NCI-H1092 (cell line): Measurements from ENCODE around the gene MYO5C.
"Not testable (repeated sequence)": the region's sequence is repeated elsewhere in the genome, so short reads cannot be mapped to it uniquely, and the experiment has no call there.

ENCODE experiments used
- DNase-seq: peaks from one replicate; lab custom pipeline; 2025; lab: John Stamatoyannopoulos, UW

Gene MYO5C

DNA sequence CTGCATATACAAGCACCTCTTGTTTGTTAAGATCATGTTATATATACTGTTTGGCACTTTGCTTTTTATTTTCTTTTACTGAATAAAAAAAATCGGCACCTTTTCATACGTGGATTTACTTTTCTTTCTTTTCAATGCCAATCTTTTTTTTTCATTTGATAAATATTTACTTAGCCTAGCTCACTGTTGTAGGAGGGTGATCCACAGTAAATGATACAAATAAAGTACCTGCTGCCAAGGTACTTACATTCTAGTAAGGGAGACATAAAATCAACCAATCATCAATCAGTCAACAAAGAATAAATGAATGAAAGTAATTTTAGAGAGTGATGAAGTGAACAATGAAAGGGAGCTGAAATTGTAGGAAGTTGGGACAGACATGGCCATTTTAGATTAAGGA lies 122.7 kb downstream of the MYO5C start:
- DNase-seq, result no peak

DNA sequence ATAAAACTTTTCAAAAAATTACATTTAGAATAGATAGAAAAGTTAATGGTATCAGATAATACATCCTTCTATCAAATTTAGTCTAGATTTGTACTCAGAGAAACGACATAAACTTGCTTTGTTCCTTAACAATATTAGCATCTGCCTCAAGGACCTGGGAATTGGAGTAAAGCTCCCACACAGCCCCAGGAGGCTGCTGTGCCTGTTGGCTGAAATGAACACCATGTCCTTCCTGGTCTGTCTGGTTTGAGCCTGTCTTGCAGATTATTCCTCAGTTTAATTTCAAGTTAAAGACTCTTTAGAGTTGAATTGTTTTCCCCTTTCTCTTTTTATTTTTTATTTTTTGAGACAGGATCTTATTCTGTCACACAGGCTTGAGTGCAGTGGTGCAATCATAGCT lies 123.8 kb downstream of the MYO5C start:
- DNase-seq, result no peak

- DNase-seq, result no peak
These were observed 124.2 kb downstream of the MYO5C start for GRCh38 chr15:52171386-52171785.

- DNase-seq, result not testable (repeated sequence)
These were observed 125.4 kb downstream of the MYO5C start for GRCh38 chr15:52170199-52170598.

DNA sequence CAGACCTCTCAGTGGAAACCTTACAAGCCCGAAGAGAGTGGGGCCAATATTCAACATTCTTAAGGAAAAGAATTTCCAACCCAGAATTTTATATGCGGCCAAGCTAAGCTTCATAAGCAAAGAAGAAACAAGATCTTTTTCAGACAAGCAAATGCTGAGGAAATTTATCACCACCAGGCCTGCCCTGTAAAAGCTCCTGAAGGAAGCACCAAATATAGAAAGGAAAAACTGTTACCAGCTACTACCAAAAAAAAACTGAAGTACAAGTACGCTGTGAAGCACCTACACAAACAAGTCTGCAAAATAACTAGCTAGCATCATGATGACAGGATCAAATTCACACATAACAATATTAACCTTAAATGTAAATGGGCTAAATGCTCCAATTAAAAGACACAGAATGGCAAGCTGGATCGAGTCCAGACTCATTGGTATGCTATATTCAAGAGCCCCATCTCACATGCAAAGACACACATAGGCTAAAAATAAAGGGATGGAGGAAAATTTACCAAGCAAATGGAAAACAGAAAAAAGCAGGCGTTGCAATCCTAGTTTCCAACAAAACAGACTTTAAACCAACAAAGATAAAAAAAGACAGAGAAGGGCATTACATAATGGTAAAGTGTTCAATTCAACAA lies 130.0 kb downstream of the MYO5C start:
- DNase-seq, result not testable (repeated sequence)

DNA sequence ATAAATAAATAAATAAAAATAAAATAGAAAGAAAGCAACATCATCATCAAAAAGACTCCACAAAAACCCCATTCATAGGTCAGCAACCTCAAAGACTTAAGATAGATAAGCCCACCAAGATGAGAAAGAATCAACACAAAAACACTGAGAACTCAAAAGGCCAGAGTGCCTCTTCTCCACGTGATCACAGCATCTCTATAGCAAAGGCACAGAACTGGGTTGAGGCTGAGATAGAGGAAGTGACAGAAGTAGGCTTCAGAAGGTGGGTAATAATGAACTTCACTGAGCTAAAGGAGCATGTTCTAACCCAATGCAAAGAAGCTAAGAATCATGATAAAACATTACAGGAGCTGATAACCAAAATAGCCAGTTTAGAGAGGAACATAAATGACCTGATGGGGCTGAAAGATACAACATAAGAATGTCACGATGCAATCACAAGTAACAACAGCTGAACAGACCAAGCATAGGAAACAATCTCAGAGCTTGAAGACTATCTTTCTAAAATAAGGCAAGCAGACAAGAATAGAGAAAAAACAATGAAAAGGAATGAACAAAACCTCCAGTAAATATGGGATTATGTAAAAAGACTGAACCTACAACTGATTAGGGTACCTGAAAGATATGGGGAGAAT lies 130.9 kb downstream of the MYO5C start:
- no peak for DNase-seq

GRCh38 chr15:52163321-52164190 lies 132.0 kb downstream of the MYO5C start:
- no peak for DNase-seq

- DNase-seq, result no peak
These were observed 132.7 kb downstream of the MYO5C start for GRCh38 chr15:52162876-52163275.

GRCh38 chr15:52162260-52162659 lies 133.3 kb downstream of the MYO5C start:
- no peak for DNase-seq

DNA sequence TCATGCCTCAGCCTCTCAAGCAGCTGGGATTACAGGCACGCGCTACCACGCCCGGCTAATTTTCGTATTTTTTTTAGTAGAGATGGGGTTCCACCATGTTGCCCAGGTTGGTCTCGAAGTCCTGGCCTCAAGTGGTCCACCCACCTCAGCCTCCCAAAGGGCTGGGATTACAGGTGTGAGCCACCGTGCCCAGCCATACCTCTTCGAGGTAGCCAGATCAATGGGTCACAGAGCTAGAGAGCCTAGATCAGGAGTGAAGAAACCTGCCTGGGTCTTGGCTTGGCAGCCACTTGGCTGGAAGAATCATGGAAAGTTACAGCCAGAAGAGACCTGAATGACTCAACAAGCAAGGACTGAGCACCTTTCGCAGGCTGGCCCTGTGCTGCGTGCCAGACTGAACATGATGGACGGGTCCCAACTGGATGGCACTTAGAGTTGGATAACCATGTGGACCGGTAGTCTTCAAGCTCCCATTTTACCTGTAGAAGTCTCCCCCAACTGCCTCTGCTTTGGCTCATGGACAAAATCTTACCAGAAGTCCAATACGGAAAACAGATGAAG lies 134.1 kb downstream of the MYO5C start:
- no peak for DNase-seq

DNA sequence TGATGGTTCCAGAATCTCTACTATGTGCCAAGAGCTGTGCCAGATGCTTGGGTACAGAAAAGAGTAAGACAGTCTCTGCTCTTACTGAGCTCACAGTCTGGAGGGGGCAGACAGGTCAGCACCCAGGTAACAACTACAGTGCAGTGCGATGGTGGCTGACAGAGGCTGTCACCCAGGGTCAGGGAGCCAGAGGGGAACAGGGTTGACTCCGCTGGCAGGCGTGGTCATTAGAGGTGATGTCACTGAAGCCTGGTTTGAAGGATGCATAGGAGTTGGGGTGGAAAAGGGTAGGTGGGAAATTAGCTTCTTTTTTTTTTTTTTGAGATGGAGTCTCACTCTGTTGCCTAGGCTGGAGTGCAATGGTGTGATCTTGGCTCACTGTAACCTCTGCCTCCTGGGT lies 136.0 kb downstream of the MYO5C start:
- DNase-seq, result no peak

GRCh38 chr15:52158084-52158765 lies 137.4 kb downstream of the MYO5C start:
- DNase-seq, result no peak

GRCh38 chr15:52155878-52156277 lies 139.7 kb downstream of the MYO5C start:
- no peak for DNase-seq

- no peak for DNase-seq
These were observed 140.4 kb downstream of the MYO5C start for GRCh38 chr15:52154896-52155865.

DNA sequence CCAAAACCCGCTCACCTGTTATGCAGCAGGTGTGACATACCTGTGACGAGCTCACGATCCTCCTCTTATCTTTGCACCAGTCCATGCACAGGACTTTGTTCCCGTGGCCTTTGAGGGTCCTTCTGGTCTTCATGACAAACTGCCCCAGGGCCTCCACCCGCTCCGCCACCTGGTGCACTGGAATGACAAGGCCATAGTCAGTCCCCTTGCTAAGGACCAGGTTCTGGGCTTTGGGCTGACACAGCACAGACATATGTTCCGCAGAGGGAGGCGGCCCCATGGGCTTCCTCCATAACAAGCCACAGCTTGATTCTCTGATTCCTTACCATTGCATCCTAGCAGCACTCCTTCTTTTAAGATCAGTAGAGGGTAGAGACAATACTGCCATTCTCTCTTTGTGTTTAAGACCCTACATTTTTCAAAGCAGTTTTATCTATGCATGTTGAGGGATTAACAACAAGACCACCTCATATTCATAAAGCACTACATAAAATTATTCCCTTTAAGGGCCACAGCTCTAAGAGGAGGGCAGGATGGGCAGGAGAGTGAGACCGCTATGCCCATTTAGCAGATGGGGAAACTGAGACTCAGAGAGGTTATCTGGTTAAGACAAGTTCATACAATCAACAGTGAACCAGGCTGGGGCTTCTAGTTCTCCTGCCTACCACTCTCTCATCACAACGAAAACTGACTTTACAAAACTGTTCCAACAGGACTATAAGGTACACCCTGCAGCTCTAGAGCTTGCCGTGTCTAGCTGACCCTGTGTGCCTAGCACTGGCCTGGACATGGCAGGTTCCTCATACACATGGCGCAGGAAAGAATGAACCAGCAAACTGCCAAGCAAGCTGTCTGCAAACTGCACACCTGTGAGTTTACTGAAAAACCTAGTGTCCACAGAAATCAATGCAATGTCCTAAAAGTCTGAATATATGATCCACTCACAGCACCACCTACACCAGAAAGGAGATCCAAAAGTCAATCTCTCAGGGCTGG lies 141.4 kb downstream of the MYO5C start:
- no peak for DNase-seq

- DNase-seq, result no peak
These were observed 144.3 kb downstream of the MYO5C start for GRCh38 chr15:52151353-52151752.

DNA sequence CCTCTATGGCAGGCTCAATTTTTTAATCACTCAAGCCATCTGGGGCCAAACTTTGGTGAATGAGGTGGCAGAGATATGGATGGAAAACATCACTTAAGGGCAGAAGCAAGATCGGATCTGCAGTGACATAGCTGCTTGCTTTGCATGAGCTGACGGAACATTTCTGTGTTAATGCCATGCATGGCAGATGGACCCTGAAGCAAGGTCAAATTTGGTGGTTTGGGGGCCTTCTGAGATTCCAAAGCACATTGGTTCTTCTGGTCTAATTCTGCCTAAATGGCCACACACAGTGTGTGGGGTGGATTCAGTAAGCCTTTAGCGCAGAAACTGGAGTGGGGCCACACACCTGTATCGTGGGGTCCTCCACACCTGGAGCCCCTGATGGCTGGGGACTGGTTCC lies 144.7 kb downstream of the MYO5C start:
- DNase-seq, result no peak

DNA sequence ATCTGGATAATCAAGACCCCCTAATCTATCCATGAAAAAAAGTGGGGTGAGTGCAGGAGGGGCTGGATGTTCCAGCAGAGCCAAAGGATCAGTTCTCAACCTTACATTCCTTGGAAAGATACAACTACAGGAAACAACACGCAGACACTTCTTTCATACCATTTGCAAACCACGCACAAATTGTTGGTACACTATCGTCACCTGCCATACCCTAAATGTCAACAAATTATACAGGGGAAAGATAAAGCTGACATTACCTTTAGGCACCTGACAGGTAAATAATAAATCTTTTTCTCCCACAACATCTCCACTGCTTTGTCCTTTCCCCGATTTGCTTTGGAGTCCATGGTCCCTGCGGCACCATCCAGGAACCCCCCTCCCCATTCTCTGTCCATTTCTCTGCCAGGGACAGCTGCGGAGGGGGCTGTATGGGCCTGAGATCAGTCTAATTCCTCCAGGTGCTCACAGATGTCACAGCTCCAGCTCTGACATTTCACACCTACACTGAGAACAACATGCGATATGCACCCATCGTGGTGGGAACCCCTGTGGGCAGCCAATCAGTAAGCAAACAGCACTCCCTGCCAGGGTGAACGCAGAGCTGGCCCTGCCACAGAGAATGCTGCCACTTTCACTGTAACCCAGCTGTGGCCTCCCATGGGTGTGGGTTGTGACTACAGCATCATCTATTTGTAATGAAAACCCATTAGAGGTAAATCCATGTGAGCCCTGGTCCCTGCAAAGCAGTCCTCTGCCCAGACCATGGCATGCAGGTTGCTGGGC lies 145.4 kb downstream of the MYO5C start:
- DNase-seq, result no peak

- DNase-seq, result no peak
These were observed 147.2 kb downstream of the MYO5C start for GRCh38 chr15:52148403-52148802.
